ENCODE data around the gene PCYOX1L. TPM values are rescaled to one million over a fixed set of nuclear protein-coding genes. Genes with fewer than 3 reads are reported as not detected.

Gene PCYOX1L
- total and polyA plus RNA-seq, 9 of the 15 experiments (the other 6 are each of a cell fraction or from before 2014, with no cell fraction given), result 2.3 to 17.9 (median 6.0) TPM

DNA sequence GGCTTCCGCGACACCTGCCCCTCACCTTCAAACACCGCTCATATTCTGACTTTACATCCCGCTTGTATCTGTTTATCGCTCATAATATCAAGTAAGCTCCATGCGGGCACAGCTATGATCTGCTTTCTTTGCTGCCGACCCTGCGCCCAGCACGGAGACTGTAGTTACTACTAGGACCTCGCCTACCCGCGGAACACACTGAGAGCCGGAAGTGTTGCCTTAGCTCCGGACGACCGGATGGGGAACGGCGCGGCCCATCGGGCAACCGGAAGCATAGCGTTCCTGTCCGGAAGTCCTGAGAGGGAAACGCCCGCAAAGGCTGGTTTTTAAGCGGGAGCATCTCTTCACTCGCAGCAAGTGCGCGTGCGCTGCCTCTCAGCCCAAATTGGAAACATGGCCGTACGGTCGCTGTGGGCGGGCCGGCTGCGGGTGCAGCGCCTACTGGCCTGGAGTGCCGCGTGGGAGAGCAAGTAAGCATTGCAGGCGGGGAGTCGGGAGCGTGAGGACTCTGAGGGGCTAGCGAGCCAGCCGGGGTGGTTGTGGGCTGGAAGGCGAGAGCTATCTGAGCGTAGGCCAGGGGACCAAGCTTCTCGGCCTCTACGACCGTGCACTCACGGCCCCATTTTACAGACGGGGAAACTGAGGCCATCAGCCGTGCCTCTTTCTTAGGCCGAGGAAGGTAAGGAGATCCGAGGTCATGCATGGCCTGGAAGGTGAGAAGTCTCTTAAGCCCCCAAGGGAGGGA lies 12.5 kb upstream of the PCYOX1L start, which contains the start of gene GRPEL2 (continued):
- TF ChIP-seq, protein P1, sequence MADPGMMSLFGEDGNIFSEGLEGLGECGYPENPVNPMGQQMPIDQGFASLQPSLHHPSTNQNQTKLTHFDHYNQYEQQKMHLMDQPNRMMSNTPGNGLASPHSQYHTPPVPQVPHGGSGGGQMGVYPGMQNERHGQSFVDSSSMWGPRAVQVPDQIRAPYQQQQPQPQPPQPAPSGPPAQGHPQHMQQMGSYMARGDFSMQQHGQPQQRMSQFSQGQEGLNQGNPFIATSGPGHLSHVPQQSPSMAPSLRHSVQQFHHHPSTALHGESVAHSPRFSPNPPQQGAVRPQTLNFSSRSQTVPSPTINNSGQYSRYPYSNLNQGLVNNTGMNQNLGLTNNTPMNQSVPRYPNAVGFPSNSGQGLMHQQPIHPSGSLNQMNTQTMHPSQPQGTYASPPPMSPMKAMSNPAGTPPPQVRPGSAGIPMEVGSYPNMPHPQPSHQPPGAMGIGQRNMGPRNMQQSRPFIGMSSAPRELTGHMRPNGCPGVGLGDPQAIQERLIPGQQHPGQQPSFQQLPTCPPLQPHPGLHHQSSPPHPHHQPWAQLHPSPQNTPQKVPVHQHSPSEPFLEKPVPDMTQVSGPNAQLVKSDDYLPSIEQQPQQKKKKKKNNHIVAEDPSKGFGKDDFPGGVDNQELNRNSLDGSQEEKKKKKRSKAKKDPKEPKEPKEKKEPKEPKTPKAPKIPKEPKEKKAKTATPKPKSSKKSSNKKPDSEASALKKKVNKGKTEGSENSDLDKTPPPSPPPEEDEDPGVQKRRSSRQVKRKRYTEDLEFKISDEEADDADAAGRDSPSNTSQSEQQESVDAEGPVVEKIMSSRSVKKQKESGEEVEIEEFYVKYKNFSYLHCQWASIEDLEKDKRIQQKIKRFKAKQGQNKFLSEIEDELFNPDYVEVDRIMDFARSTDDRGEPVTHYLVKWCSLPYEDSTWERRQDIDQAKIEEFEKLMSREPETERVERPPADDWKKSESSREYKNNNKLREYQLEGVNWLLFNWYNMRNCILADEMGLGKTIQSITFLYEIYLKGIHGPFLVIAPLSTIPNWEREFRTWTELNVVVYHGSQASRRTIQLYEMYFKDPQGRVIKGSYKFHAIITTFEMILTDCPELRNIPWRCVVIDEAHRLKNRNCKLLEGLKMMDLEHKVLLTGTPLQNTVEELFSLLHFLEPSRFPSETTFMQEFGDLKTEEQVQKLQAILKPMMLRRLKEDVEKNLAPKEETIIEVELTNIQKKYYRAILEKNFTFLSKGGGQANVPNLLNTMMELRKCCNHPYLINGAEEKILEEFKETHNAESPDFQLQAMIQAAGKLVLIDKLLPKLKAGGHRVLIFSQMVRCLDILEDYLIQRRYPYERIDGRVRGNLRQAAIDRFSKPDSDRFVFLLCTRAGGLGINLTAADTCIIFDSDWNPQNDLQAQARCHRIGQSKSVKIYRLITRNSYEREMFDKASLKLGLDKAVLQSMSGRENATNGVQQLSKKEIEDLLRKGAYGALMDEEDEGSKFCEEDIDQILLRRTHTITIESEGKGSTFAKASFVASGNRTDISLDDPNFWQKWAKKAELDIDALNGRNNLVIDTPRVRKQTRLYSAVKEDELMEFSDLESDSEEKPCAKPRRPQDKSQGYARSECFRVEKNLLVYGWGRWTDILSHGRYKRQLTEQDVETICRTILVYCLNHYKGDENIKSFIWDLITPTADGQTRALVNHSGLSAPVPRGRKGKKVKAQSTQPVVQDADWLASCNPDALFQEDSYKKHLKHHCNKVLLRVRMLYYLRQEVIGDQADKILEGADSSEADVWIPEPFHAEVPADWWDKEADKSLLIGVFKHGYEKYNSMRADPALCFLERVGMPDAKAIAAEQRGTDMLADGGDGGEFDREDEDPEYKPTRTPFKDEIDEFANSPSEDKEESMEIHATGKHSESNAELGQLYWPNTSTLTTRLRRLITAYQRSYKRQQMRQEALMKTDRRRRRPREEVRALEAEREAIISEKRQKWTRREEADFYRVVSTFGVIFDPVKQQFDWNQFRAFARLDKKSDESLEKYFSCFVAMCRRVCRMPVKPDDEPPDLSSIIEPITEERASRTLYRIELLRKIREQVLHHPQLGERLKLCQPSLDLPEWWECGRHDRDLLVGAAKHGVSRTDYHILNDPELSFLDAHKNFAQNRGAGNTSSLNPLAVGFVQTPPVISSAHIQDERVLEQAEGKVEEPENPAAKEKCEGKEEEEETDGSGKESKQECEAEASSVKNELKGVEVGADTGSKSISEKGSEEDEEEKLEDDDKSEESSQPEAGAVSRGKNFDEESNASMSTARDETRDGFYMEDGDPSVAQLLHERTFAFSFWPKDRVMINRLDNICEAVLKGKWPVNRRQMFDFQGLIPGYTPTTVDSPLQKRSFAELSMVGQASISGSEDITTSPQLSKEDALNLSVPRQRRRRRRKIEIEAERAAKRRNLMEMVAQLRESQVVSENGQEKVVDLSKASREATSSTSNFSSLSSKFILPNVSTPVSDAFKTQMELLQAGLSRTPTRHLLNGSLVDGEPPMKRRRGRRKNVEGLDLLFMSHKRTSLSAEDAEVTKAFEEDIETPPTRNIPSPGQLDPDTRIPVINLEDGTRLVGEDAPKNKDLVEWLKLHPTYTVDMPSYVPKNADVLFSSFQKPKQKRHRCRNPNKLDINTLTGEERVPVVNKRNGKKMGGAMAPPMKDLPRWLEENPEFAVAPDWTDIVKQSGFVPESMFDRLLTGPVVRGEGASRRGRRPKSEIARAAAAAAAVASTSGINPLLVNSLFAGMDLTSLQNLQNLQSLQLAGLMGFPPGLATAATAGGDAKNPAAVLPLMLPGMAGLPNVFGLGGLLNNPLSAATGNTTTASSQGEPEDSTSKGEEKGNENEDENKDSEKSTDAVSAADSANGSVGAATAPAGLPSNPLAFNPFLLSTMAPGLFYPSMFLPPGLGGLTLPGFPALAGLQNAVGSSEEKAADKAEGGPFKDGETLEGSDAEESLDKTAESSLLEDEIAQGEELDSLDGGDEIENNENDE (IDR thresholded peaks at IDR 0.05; ENCODE audit: low read depth, low read length), result no peak
- no peak for TF ChIP-seq ZZZ3 (IDR thresholded peaks at IDR 0.05)
- peak; percentile 100 for TF ChIP-seq GABPA (tag; conservative IDR thresholded peaks at IDR 0.05; ENCODE audit: low read depth)
- no peak for TF ChIP-seq MAFG (tag; conservative IDR thresholded peaks at IDR 0.05)
- TF ChIP-seq THAP7 (CRISPR knock-in tag; IDR thresholded peaks at IDR 0.05), result peak; percentile 87; the same call in 1 of the 2 replicates
- no peak for TF ChIP-seq EWSR1 (IDR thresholded peaks at IDR 0.05; ENCODE audit: borderline replicate concordance, low read depth, partially characterized antibody)
- no peak for TF ChIP-seq TAF15 (IDR thresholded peaks at IDR 0.05; ENCODE audit: low read depth, low read length)
- 0 out of 2 replicates have a peak, but pooled peaks have one; percentile 10 for TF ChIP-seq CBFB (CRISPR knock-in tag; IDR thresholded peaks at IDR 0.05)
- peak; percentile 36; the same call in 1 of the 2 replicates for TF ChIP-seq LEF1 (IDR thresholded peaks at IDR 0.05)
- TF ChIP-seq ATF1 (CRISPR knock-in tag; IDR thresholded peaks at IDR 0.05), result no peak
- TF ChIP-seq ATF1 (tag; IDR thresholded peaks at IDR 0.05), result peak; percentile 70
- peak; percentile 52; the same call in 1 of the 2 replicates for TF ChIP-seq ZBTB7A (IDR thresholded peaks at IDR 0.05; ENCODE audit: borderline replicate concordance, control insufficient read depth, low read depth, low read length)
- TF ChIP-seq SNAPC5 (CRISPR knock-in tag; IDR thresholded peaks at IDR 0.05), result no peak
- TF ChIP-seq ZFP36 (IDR thresholded peaks at IDR 0.05; ENCODE audit: low read depth, low read length, partially characterized antibody), result no peak

All from K562 (cell line).